ENCODE results near the gene VEGFA. TPM values are rescaled to one million over a fixed set of nuclear protein-coding genes. Genes with fewer than 3 reads are reported as not detected.
"Not testable (repeated sequence)": the region's sequence is repeated elsewhere in the genome, so short reads cannot be mapped to it uniquely, and the experiment has no call there.

The VEGFA gene
- total and polyA plus RNA-seq, 2 experiments from 2014 or later, result 148 to 179 TPM

GRCh38 chr6:43814865-43815264 lies 44.9 kb downstream of the VEGFA start:
- no peaks in the 10 kb centered on the region for H3K9me3 ChIP-seq (ENCODE audit: low read depth)
- no peak for DNase-seq (ENCODE audit: low spot score)
- H3K4me2 ChIP-seq, result no peak overlapping the region
- H4K20me1 ChIP-seq (ENCODE audit: insufficient read depth, poor library complexity, severe bottlenecking), result no peaks in the 10 kb centered on the region
- H2AFZ ChIP-seq, result no peak overlapping the region
- no peak for TF ChIP-seq CTCF (IDR thresholded peaks at IDR 0.05; ENCODE audit: poor library complexity)
- no peak for TF ChIP-seq EZH2 (IDR thresholded peaks at IDR 0.05; ENCODE audit: borderline replicate concordance)
- no peak for TF ChIP-seq EZH2phosphoT487 (IDR thresholded peaks at IDR 0.05; ENCODE audit: low read depth, severe bottlenecking, unreplicated experiment)
- WGBS (ENCODE audit: low lambda C conversion rate, missing lambda C conversion rate), result 47% methylated on average over 2 of the region's 2 CpGs
- peak overlapping the region; percentile 68 for H3K27ac ChIP-seq
- no peaks in the 10 kb centered on the region for H3K9me2 ChIP-seq (replicated peaks; ENCODE audit: insufficient read depth)
- H3K79me2 ChIP-seq, result no peaks in the 10 kb centered on the region
- no peaks in the 10 kb centered on the region for H3K36me3 ChIP-seq (replicated peaks; ENCODE audit: insufficient read depth, low read depth)
- peaks cover 24% of the 10 kb centered on the region for H3K4me1 ChIP-seq (ENCODE audit: insufficient read depth)
- H3K27me3 ChIP-seq, result no peaks in the 10 kb centered on the region
- H3K4me3 ChIP-seq, result no peak overlapping the region

- DNase-seq (ENCODE audit: low spot score), result peak; percentile 75
- 44% methylated on average over 4 of the region's 4 CpGs for WGBS (ENCODE audit: low lambda C conversion rate, missing lambda C conversion rate)
- no peaks in the 10 kb centered on the region for H4K20me1 ChIP-seq (ENCODE audit: insufficient read depth, poor library complexity, severe bottlenecking)
- H3K79me2 ChIP-seq, result no peaks in the 10 kb centered on the region
- H2AFZ ChIP-seq, result no peak overlapping the region
- peaks cover 17% of the 10 kb centered on the region for H3K4me1 ChIP-seq (ENCODE audit: insufficient read depth)
- no peak for TF ChIP-seq EZH2phosphoT487 (IDR thresholded peaks at IDR 0.05; ENCODE audit: low read depth, severe bottlenecking, unreplicated experiment)
- peak; percentile 32 for TF ChIP-seq CTCF (IDR thresholded peaks at IDR 0.05; ENCODE audit: poor library complexity)
- H3K4me2 ChIP-seq, result no peak overlapping the region
- no peaks in the 10 kb centered on the region for H3K27me3 ChIP-seq
- H3K9me2 ChIP-seq (replicated peaks; ENCODE audit: insufficient read depth), result no peaks in the 10 kb centered on the region
- no peaks in the 10 kb centered on the region for H3K36me3 ChIP-seq (replicated peaks; ENCODE audit: insufficient read depth, low read depth)
- H3K4me3 ChIP-seq, result no peak overlapping the region
- H3K9me3 ChIP-seq (ENCODE audit: low read depth), result no peaks in the 10 kb centered on the region
- H3K27ac ChIP-seq, result no peak overlapping the region
Measured at GRCh38 chr6:43817192-43817591, 47.2 kb downstream of the VEGFA start.

GRCh38 chr6:43818973-43819372 lies 49.0 kb downstream of the VEGFA start:
- not testable (repeated sequence) for DNase-seq (ENCODE audit: low spot score); H3K36me3 ChIP-seq (replicated peaks; ENCODE audit: insufficient read depth, low read depth); H3K4me3 ChIP-seq; H3K27me3 ChIP-seq; H3K27ac ChIP-seq; H3K4me2 ChIP-seq; H3K79me2 ChIP-seq; H2AFZ ChIP-seq; H4K20me1 ChIP-seq (ENCODE audit: insufficient read depth, poor library complexity, severe bottlenecking); H3K9me3 ChIP-seq (ENCODE audit: low read depth); H3K9me2 ChIP-seq (replicated peaks; ENCODE audit: insufficient read depth)
- peaks cover 20% of the 10 kb centered on the region for H3K4me1 ChIP-seq (ENCODE audit: insufficient read depth)
- WGBS (ENCODE audit: low lambda C conversion rate, missing lambda C conversion rate), result 93% methylated on average over 9 of the region's 9 CpGs

- no peaks in the 10 kb centered on the region for H4K20me1 ChIP-seq (ENCODE audit: insufficient read depth, poor library complexity, severe bottlenecking)
- WGBS (ENCODE audit: low lambda C conversion rate, missing lambda C conversion rate), result 77% methylated on average over 5 of the region's 5 CpGs
- H3K4me3 ChIP-seq, result no peak overlapping the region
- no peak for DNase-seq (ENCODE audit: low spot score)
- H3K9me2 ChIP-seq (replicated peaks; ENCODE audit: insufficient read depth), result no peaks in the 10 kb centered on the region
- no peak overlapping the region for H2AFZ ChIP-seq
- H3K36me3 ChIP-seq (replicated peaks; ENCODE audit: insufficient read depth, low read depth), result no peaks in the 10 kb centered on the region
- no peaks in the 10 kb centered on the region for H3K27me3 ChIP-seq
- H3K9me3 ChIP-seq (ENCODE audit: low read depth), result no peaks in the 10 kb centered on the region
- peaks cover 22% of the 10 kb centered on the region for H3K4me1 ChIP-seq (ENCODE audit: insufficient read depth)
- no peak overlapping the region for H3K4me2 ChIP-seq
- no peaks in the 10 kb centered on the region for H3K79me2 ChIP-seq
- no peak overlapping the region for H3K27ac ChIP-seq
- no peak for TF ChIP-seq EZH2 (IDR thresholded peaks at IDR 0.05; ENCODE audit: borderline replicate concordance)
- TF ChIP-seq CTCF (IDR thresholded peaks at IDR 0.05; ENCODE audit: poor library complexity), result no peak
- TF ChIP-seq EZH2phosphoT487 (IDR thresholded peaks at IDR 0.05; ENCODE audit: low read depth, severe bottlenecking, unreplicated experiment), result no peak
Measured at GRCh38 chr6:43819958-43820357, 49.9 kb downstream of the VEGFA start.

All from hepatocyte (in vitro differentiated cells).